ENCODE measurements around the gene RNF215. TPM values are rescaled to one million over a fixed set of nuclear protein-coding genes. Genes with fewer than 3 reads are reported as not detected.

Gene RNF215
- total RNA-seq, 3 donors from 2014 or later = 13.3 to 15.4 (median 14.0) TPM

DNA sequence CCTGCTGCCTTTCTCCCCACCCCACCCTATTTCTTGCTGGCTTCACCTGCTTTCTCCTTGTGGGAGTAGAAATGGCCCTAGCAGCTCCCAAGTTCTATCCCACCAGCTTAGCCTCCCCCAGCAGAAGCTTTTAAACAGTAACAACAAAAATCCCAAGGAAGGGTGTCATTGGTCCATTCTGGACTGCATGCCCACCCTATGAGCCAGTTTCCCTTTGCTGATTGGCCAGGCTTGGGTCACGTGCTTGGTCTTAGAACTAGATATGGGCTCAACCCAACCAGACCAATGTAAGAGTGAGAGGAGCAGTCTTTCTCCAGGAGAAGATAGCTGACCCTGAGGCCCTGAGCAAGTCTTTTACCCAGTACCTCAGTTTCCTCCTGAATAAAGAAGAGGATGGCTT is 40.7 kb upstream of the RNF215 start:
- Histone ChIP-seq H3K36me3 (no peaks in the 10 kb centered on the region), H3K4me3 (no peak overlapping the region), H3K4me1 (peaks cover 0 to 10% of the 10 kb centered on the region in 2 donors), H3K27ac (peak overlapping the region in 1 of 2 donors; percentile 84), H3K9me3 (no peaks in the 10 kb centered on the region), H3K27me3 (no peaks in the 10 kb centered on the region)
- intact Hi-C loops (cut with DNase I; ENCODE audit: low total_unique reads) = no loop called here
- TF ChIP-seq POLR2A (IDR thresholded peaks at IDR 0.05) (no peak), POLR2AphosphoS5 (IDR thresholded peaks at IDR 0.05) (no peak)
- TF ChIP-seq, protein P1, sequence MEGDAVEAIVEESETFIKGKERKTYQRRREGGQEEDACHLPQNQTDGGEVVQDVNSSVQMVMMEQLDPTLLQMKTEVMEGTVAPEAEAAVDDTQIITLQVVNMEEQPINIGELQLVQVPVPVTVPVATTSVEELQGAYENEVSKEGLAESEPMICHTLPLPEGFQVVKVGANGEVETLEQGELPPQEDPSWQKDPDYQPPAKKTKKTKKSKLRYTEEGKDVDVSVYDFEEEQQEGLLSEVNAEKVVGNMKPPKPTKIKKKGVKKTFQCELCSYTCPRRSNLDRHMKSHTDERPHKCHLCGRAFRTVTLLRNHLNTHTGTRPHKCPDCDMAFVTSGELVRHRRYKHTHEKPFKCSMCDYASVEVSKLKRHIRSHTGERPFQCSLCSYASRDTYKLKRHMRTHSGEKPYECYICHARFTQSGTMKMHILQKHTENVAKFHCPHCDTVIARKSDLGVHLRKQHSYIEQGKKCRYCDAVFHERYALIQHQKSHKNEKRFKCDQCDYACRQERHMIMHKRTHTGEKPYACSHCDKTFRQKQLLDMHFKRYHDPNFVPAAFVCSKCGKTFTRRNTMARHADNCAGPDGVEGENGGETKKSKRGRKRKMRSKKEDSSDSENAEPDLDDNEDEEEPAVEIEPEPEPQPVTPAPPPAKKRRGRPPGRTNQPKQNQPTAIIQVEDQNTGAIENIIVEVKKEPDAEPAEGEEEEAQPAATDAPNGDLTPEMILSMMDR (IDR thresholded peaks at IDR 0.05) = no peak
- DNase-seq (ENCODE audit: low spot score in 2 of 2) = no peak

DNA sequence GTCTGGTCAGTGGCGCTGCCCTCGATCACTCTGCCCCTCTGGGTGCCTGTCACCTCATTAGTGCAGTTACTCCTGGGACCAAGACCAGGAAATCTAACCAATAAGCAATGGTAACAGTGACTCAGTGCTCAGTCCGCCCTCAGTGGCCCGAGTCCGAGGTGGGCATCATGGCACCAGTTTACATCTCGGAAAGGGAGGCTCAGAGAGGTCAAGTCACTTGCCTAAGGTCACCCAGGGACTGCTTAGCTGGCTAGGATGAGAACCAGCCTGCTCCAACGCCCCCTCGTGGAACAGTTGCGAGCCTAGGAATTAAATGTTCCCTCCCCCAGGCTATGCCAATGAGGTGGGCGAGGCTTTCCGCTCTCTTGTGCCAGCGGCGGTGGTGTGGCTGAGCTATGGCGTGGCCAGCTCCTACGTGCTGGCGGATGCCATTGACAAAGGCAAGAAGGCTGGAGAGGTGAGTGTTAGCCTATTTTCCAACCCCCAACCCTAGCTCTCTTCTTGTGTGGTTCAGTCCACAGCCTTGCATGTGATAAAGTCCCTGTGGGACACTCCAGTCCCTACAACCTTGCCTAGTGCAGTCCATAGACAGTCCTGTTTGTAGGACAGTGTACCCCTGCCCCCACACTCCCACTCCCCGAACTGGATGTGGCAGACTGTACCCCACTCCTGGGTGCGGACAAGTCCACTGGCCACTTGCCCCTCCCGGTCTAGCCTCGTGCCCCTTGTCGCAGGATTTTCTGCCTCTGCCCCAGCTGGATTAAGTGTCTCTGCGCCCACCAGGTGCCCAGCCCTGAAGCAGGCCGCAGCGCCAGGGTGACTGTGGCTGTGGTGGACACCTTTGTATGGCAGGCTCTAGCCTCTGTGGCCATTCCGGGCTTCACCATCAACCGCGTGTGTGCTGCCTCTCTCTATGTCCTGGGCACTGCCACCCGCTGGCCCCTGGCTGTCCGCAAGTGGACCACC is 39.5 kb upstream of the RNF215 start:
- Histone ChIP-seq H3K27me3 (no peaks in the 10 kb centered on the region), H3K9me3 (no peaks in the 10 kb centered on the region), H3K36me3 (no peaks in the 10 kb centered on the region), H3K4me3 (peak overlapping the region; percentile 64 to 85 (median 76)), H3K4me1 (peaks cover 8 to 22% of the 10 kb centered on the region in 2 donors), H3K27ac (peak overlapping the region; percentile 80 to 84)
- peak; percentile 13 to 38 (median 36) for TF ChIP-seq POLR2AphosphoS5 (IDR thresholded peaks at IDR 0.05)
- TF ChIP-seq, protein P1 (IDR thresholded peaks at IDR 0.05) = peak in 2 of 3 donors; percentile 59 to 66
- TF ChIP-seq POLR2A (IDR thresholded peaks at IDR 0.05) = no peak
- DNase-seq (ENCODE audit: low spot score in 2 of 2) = peak; percentile 79 to 83
- intact Hi-C loops (cut with DNase I; ENCODE audit: low total_unique reads) = no loop called here

DNA sequence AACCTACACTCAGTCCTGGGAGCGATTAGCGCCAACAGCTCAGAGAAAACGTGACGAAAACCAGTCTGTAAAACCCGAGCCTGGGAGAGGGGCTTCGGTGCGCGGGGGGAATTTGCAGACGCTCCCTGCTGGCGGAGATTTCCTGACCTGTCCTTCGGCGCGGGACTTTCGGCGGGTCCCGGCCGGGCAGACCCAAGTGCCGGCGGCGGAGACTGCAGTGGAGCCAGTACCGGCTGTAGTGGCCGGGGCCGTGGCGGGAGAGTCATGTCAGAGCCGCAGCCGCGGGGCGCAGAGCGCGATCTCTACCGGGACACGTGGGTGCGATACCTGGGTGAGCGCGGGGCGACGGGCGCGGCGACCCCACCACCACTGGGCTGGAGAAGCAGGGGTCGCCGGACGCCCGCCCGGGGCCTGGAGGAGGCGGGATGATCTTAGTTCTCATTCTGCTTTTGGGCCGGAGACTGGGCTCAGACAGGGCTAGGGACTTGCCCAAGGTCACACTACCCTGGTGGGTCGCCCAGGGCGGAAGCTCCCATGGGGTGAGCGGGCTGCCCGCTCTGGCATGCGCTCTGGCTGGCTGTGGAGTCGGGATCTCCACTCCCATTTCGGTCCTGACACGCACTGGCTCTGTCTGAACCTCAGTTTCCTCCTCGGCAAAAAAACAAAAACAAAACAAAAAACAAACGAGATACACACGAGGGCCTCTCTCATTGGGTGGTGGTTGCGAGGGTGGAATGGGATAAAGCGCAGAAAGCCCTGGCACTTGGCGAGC is 38.6 kb upstream of the RNF215 start, which contains the start of gene MTFP1:
Gene MTFP1, plus strand, starts transcription at position 153 of the 772 bp plus-strand sequence. Its CDS starts 112 bp downstream, at position 265.
- H3K36me3 ChIP-seq = no peaks in the 10 kb centered on the region
- DNase-seq (ENCODE audit: low spot score in 2 of 2) = peak; percentile 39 to 60
- intact Hi-C loops (cut with DNase I; ENCODE audit: low total_unique reads) = no loop called here
- no peaks in the 10 kb centered on the region for H3K27me3 ChIP-seq
- no peaks in the 10 kb centered on the region for H3K9me3 ChIP-seq
- peak within 1 kb of the TSS; percentile 71 to 85 (median 76) for H3K4me3 ChIP-seq
- TF ChIP-seq, protein P1 (IDR thresholded peaks at IDR 0.05) = no peak
- TF ChIP-seq POLR2A (IDR thresholded peaks at IDR 0.05) (no peak), POLR2AphosphoS5 (IDR thresholded peaks at IDR 0.05) (no peak)
- H3K27ac ChIP-seq = peak within 1 kb of the TSS; percentile 96 to 99
- H3K4me1 ChIP-seq = peaks cover 8 to 24% of the 10 kb centered on the region in 2 donors

DNA sequence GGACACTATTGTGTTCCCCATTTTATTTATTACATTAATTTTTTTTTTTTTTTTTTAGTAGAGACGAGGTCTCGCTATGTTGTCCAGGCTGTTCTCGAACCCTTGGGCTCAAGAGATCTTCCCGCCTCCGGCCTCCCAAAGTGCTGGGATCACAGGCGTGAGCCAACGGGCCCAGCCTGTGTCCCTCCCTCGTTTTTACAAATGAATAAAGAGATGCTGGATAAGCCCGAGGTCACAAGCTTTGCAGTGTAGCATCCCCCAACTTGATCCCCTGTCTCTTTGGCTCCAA is 38.1 kb upstream of the RNF215 start:
- TF ChIP-seq POLR2A (IDR thresholded peaks at IDR 0.05) = no peak
- intact Hi-C loops (cut with DNase I; ENCODE audit: low total_unique reads) = no loop called here
- H3K4me1 ChIP-seq = peaks cover 10 to 28% of the 10 kb centered on the region in 2 donors

DNA sequence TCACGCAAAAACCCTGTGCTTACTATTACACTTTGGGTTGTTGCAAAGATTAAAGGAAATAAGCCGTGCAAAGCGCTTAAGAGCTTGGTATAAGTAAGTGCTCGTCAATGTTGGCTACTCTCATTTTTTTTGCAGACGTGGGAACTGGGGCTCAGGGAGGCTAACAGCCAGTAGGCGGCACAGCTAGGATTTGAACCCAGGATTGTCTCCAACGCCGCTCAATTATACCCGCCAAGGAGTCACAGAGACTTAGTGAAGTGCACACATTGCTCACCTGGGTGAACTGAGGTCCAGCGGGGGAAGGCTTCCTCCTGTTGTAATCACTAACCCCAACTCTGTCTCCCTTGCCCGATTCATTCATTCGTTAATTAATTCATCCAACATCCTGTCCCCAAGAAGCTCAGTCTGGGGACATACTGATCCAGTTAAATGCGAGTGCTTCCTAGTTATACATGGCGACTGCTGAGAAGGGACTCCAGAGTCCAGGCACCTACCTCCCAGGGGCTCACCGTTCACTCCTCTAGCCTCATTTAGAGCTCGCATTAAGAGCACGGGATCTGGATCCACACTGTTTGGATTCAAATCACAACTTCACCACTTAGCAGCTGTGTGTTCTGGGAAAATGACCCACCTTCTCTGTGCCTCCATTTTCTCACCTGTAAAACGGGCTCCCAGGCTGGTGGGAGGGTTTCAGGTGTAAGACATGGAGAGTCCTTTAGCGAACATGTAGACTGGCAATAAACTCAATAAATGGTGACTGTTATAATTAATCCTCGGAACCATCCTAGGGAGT is 37.5 kb upstream of the RNF215 start:
- Histone ChIP-seq H3K36me3 (no peaks in the 10 kb centered on the region), H3K4me3 (peak overlapping the region; percentile 71 to 85 (median 76)), H3K27ac (peak overlapping the region; percentile 96 to 99), H3K27me3 (no peaks in the 10 kb centered on the region), H3K4me1 (peaks cover 10 to 28% of the 10 kb centered on the region in 2 donors), H3K9me3 (no peaks in the 10 kb centered on the region)
- intact Hi-C loops (cut with DNase I; ENCODE audit: low total_unique reads) = no loop called here
- no peak for DNase-seq (ENCODE audit: low spot score in 2 of 2)
- TF ChIP-seq, protein P1 (IDR thresholded peaks at IDR 0.05) = no peak
- TF ChIP-seq POLR2A (IDR thresholded peaks at IDR 0.05) = no peak
- no peak for TF ChIP-seq POLR2AphosphoS5 (IDR thresholded peaks at IDR 0.05)

More for the DNA sequence above, 38.1 kb upstream of the RNF215 start:
- Histone ChIP-seq H3K9me3 (no peaks in the 10 kb centered on the region), H3K4me3 (peak overlapping the region; percentile 64 to 85 (median 76)), H3K27ac (peak overlapping the region; percentile 80 to 84), H3K27me3 (no peaks in the 10 kb centered on the region), H3K36me3 (no peaks in the 10 kb centered on the region)
- DNase-seq (ENCODE audit: low spot score in 2 of 2) = no peak

Measured in breast epithelium (tissue), 4 donors.